Measurements from ENCODE around the gene VSNL1. TPM values are rescaled to one million over a fixed set of nuclear protein-coding genes. Genes with fewer than 3 reads are reported as not detected.

The VSNL1 gene
- total RNA-seq, 1 donor from 2014 or later = 2.1 TPM

GRCh38 chr2:17617955-17618354 is 77.5 kb downstream of the VSNL1 start:
- Mint-ChIP-seq H3K4me3 (no peak overlapping the region), H3K36me3 (ENCODE audit: low read depth) (no peaks in the 10 kb centered on the region), H3K27ac (ENCODE audit: unreplicated experiment) (no peak overlapping the region), H3K27me3 (ENCODE audit: low read depth) (no peaks in the 10 kb centered on the region), H3K4me1 (peaks cover 4% of the 10 kb centered on the region), H3K9me3 (no peaks in the 10 kb centered on the region)
- no peak for DNase-seq (ENCODE audit: low read depth, low spot score)
- TF ChIP-seq, protein P1, sequence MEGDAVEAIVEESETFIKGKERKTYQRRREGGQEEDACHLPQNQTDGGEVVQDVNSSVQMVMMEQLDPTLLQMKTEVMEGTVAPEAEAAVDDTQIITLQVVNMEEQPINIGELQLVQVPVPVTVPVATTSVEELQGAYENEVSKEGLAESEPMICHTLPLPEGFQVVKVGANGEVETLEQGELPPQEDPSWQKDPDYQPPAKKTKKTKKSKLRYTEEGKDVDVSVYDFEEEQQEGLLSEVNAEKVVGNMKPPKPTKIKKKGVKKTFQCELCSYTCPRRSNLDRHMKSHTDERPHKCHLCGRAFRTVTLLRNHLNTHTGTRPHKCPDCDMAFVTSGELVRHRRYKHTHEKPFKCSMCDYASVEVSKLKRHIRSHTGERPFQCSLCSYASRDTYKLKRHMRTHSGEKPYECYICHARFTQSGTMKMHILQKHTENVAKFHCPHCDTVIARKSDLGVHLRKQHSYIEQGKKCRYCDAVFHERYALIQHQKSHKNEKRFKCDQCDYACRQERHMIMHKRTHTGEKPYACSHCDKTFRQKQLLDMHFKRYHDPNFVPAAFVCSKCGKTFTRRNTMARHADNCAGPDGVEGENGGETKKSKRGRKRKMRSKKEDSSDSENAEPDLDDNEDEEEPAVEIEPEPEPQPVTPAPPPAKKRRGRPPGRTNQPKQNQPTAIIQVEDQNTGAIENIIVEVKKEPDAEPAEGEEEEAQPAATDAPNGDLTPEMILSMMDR (conservative IDR thresholded peaks at IDR 0.05) = no peak

- Mint-ChIP-seq H3K4me1 (peaks cover 4% of the 10 kb centered on the region), H3K27me3 (ENCODE audit: low read depth) (no peaks in the 10 kb centered on the region), H3K4me3 (no peak overlapping the region), H3K27ac (ENCODE audit: unreplicated experiment) (no peak overlapping the region), H3K9me3 (no peaks in the 10 kb centered on the region), H3K36me3 (ENCODE audit: low read depth) (no peaks in the 10 kb centered on the region)
- DNase-seq (ENCODE audit: low read depth, low spot score) = no peak
- TF ChIP-seq, protein P1 (conservative IDR thresholded peaks at IDR 0.05) = no peak
Measured at GRCh38 chr2:17620280-17620679, 79.8 kb downstream of the VSNL1 start.

DNA sequence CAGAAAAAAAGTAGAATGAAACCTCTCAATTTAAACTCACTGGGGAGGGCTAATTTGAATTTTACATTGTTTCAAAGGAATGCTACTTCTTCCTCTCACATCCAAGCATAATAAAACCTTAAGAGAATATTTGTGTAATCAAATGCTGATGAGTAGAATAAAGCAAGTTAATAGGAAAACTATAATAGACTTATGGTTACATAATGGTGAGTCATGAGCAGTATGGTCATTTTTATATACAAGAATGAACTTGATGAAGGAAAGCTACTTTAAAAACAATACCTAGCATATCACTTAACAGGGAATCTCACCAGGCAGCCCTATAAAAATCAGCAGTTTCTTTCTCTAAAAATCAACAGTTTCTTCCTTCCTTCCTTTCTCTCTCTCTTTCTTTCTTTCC is 80.3 kb downstream of the VSNL1 start:
- TF ChIP-seq, protein P1 (conservative IDR thresholded peaks at IDR 0.05) = no peak
- Mint-ChIP-seq H3K4me1 (peaks cover 4% of the 10 kb centered on the region), H3K27me3 (ENCODE audit: low read depth) (no peaks in the 10 kb centered on the region), H3K27ac (ENCODE audit: unreplicated experiment) (no peak overlapping the region), H3K4me3 (no peak overlapping the region), H3K9me3 (no peaks in the 10 kb centered on the region), H3K36me3 (ENCODE audit: low read depth) (no peaks in the 10 kb centered on the region)
- no peak for DNase-seq (ENCODE audit: low read depth, low spot score)

DNA sequence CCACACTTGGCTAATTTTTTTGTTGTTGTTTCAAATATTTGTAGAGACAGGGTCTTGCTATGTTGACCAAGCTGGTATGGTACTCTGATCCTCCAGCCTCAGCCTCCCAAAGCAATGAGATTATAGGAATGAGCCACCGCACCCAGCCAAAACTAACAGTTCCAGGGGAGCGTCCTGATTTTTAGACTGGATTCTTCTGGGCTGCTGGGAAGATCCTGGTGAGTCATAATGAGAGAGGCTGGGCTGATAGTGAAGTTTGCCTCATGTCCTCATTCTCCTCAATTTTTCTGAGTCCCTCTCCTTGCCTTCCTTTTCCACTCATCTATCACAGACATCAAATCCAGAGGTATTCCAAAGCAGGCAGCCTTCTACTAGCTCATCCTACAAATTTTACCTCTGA is 81.3 kb downstream of the VSNL1 start:
- H3K27me3 Mint-ChIP-seq (ENCODE audit: low read depth) = no peaks in the 10 kb centered on the region
- TF ChIP-seq, protein P1 (conservative IDR thresholded peaks at IDR 0.05) = no peak
- H3K4me1 Mint-ChIP-seq = peaks cover 4% of the 10 kb centered on the region
- DNase-seq (ENCODE audit: low read depth, low spot score) = no peak
- H3K9me3 Mint-ChIP-seq = no peaks in the 10 kb centered on the region
- no peak overlapping the region for H3K4me3 Mint-ChIP-seq
- no peaks in the 10 kb centered on the region for H3K36me3 Mint-ChIP-seq (ENCODE audit: low read depth)
- H3K27ac Mint-ChIP-seq (ENCODE audit: unreplicated experiment) = no peak overlapping the region

- no peak for DNase-seq (ENCODE audit: low read depth, low spot score)
- Mint-ChIP-seq H3K9me3 (peaks cover 3% of the 10 kb centered on the region), H3K27ac (ENCODE audit: unreplicated experiment) (no peak overlapping the region), H3K4me1 (no peaks in the 10 kb centered on the region), H3K27me3 (ENCODE audit: low read depth) (no peaks in the 10 kb centered on the region), H3K36me3 (ENCODE audit: low read depth) (peaks cover 2% of the 10 kb centered on the region), H3K4me3 (no peak overlapping the region)
- TF ChIP-seq, protein P1 (conservative IDR thresholded peaks at IDR 0.05) = no peak
Measured at GRCh38 chr2:17625446-17625845, 85.0 kb downstream of the VSNL1 start.

DNA sequence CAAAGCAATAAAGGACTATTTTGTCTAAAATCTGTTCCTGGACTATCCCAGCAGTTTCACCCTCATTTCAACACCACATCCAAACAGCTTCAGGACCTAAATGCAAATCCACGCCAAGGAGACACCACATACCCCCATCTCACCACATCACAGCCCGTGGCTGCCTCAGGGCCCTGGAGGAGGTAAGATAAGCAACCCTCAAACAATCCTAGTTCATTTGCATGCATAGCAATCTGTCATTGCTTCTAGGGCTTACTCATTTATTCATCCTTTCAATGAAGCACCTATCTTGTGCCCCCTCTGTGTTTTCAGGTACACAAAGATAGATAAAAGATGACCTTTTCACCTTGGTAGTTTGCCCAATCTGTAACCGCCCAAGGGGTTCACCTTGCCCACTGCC is 86.5 kb downstream of the VSNL1 start:
- peaks cover 3% of the 10 kb centered on the region for H3K9me3 Mint-ChIP-seq
- DNase-seq (ENCODE audit: low read depth, low spot score) = no peak
- TF ChIP-seq, protein P1 (conservative IDR thresholded peaks at IDR 0.05) = no peak
- no peaks in the 10 kb centered on the region for H3K27me3 Mint-ChIP-seq (ENCODE audit: low read depth)
- H3K27ac Mint-ChIP-seq (ENCODE audit: unreplicated experiment) = no peak overlapping the region
- H3K36me3 Mint-ChIP-seq (ENCODE audit: low read depth) = peaks cover 2% of the 10 kb centered on the region
- H3K4me3 Mint-ChIP-seq = no peak overlapping the region
- H3K4me1 Mint-ChIP-seq = no peaks in the 10 kb centered on the region
